Spleen (tissue), 11 donors: ENCODE data around the gene DNM1. TPM values are rescaled to one million over a fixed set of nuclear protein-coding genes. Genes with fewer than 3 reads are reported as not detected.

ENCODE experiments used
- DNase-seq: peaks from one replicate; pipeline ENCODE4 v3.0.0-alpha.2; 2020
- H3K27ac ChIP-seq, 8 donors: fragments of 200-600 bp; sonication (generic) in 7 of 8; 1 replicate in 4 of 8; 2 replicates in 4 of 8; pipeline versions ENCODE4 v1.5.0 to v1.8.0; 2016 to 2021; ENCODE audit warnings: inconsistent platforms in 4 of 8, mild to moderate bottlenecking in 4 of 8, moderate library complexity in 1 of 8
- H3K27me3 ChIP-seq, 7 donors: fragments of 200-600 bp; sonication (generic) in 6 of 7; replicated peaks in 1 of 7; 1 replicate in 4 of 7; 2 replicates in 3 of 7; pipeline versions ENCODE4 v1.5.0 to v1.8.0; 2016 to 2021; ENCODE audit warnings: inconsistent platforms in 3 of 7, mild to moderate bottlenecking in 1 of 7
- H3K36me3 ChIP-seq, 6 donors: fragments of 200-600 bp; sonication (generic) in 5 of 6; 1 replicate in 4 of 6; 2 replicates in 2 of 6; pipeline versions ENCODE4 v1.5.0 to v1.8.0; 2016 to 2021; ENCODE audit warnings: inconsistent platforms in 2 of 6
- H3K4me1 ChIP-seq, 6 donors: fragments of 200-600 bp; sonication (generic) in 5 of 6; 1 replicate in 3 of 6; 2 replicates in 3 of 6; pipeline versions ENCODE4 v1.5.0 to v1.8.0; 2016 to 2021; ENCODE audit warnings: inconsistent platforms in 3 of 6
- H3K4me3 ChIP-seq, 8 donors: fragments of 200-600 bp; sonication (generic) in 7 of 8; 1 replicate in 4 of 8; 2 replicates in 4 of 8; pipeline versions ENCODE4 v1.5.0 to v1.8.0; 2016 to 2021; ENCODE audit warnings: inconsistent platforms in 4 of 8, mild to moderate bottlenecking in 4 of 8, moderate library complexity in 2 of 8
- H3K9me3 ChIP-seq, 8 donors: fragments of 200-600 bp; sonication (generic) in 7 of 8; 1 replicate in 4 of 8; 2 replicates in 4 of 8; pipeline versions ENCODE4 v1.5.0 to v1.8.0; 2016 to 2021; ENCODE audit warnings: inconsistent platforms in 4 of 8
- CTCF ChIP-seq, 11 experiments: fragments of 200-600 bp in 7 of 11; fragments of 450-650 bp in 4 of 11; sonication (generic) in 4 of 11; IDR thresholded peaks in 8 of 11; conservative IDR thresholded peaks in 3 of 11; 1 replicate in 7 of 11; 2 replicates in 4 of 11; pipeline versions ENCODE4 v1.4.0 to v1.8.0; 2016 to 2021; ENCODE audit warnings: antibody characterized with exemption in 11 of 11, inconsistent platforms in 4 of 11, mild to moderate bottlenecking in 1 of 11
- POLR2A ChIP-seq, 3 donors: fragments of 450-650 bp; IDR thresholded peaks; one replicate each; pipeline ENCODE4 v1.5.1; 2017; ENCODE audit warnings: antibody characterized with exemption in 3 of 3, mild to moderate bottlenecking in 1 of 3
- POLR2AphosphoS5 ChIP-seq, 3 donors: sonication (generic); formaldehyde crosslinking; IDR thresholded peaks; one replicate each; pipeline ENCODE4 v1.5.1; 2017; ENCODE audit warnings: antibody characterized with exemption in 3 of 3
- WGBS, 5 donors: extraction: QIAGEN DNeasy Blood & Tissue Kit in 3 of 5; methylation state at CpG; one replicate each; pipeline versions ENCODE4 v1.1.5 to v1.1.7; 2013 to 2018; 5-methylcytosine and 5-hydroxymethylcytosine counted together
- intact Hi-C: fragments of 100-400 bp; cut with DNase I; formaldehyde crosslinking; loops from one replicate; pipeline ENCODE4 v1.15.0; 2023; ENCODE audit warnings: low total_unique reads
- polyA plus RNA-seq, 3 donors: library from polyadenylated mRNA; stranded (reverse); fragments of 200-250 nt; gene quantifications; one replicate each; pipeline ENCODE4 v1.2.1, GENCODE V29; 2013
- total RNA-seq, 7 donors: library from RNA; depleted of rRNA in 3 of 7; stranded (reverse); fragments of >200 nt in 3 of 7; fragmentation: NEBNext Ultra II Directional in 4 of 7; extraction: Animal tissue kit (Norgen Biotek cat#: 25700) in 4 of 7; gene quantifications; one replicate each; pipeline versions ENCODE4 v1.1.0 to v1.2.1, GENCODE V29; 2016 to 2021
- donor health status: healthy with polysubstance abuse.
- donor health status: DM: no; HTN: no; CAD: no; lungs with moderate emphysema.
- donor health status: DM: no; HTN: no; CAD: no.
- donor health status: Bipolar disorder and iron deficiency.
- donor health status: healthy.
- donor health status: DM: no; HTN: no; CAD: no.
- donor health status: DM: yes; HTN: yes; CAD: no.

DNM1 gene
- total and polyA plus RNA-seq, 10 donors: 0.42 to 3.6 (median 1.6) TPM

- WGBS, 5 donors: 89 to 100% (median 97%) methylated on average over 2 of the region's 2 CpGs
- Histone ChIP-seq H3K27ac (no peak overlapping the region), H3K36me3 (peaks cover 6 to 97% (median 70%) of the 10 kb centered on the region in 6 donors), H3K9me3 (peaks cover 0 to 8% (median 0%) of the 10 kb centered on the region in 8 donors), H3K4me3 (no peak overlapping the region), H3K4me1 (peaks cover 0 to 15% (median 2%) of the 10 kb centered on the region in 6 donors), H3K27me3 (no peaks in the 10 kb centered on the region)
- no peak for DNase-seq
- TF ChIP-seq POLR2A (IDR thresholded peaks at IDR 0.05) (no peak), POLR2AphosphoS5 (IDR thresholded peaks at IDR 0.05) (no peak), CTCF (IDR thresholded peaks at IDR 0.05 in 8 of 11, conservative IDR thresholded peaks at IDR 0.05 in 3 of 11) (no peak)
- intact Hi-C loops: no loop called here
Measured at GRCh38 chr9:128175726-128176125, 27.5 kb upstream of the DNM1 start.

DNA sequence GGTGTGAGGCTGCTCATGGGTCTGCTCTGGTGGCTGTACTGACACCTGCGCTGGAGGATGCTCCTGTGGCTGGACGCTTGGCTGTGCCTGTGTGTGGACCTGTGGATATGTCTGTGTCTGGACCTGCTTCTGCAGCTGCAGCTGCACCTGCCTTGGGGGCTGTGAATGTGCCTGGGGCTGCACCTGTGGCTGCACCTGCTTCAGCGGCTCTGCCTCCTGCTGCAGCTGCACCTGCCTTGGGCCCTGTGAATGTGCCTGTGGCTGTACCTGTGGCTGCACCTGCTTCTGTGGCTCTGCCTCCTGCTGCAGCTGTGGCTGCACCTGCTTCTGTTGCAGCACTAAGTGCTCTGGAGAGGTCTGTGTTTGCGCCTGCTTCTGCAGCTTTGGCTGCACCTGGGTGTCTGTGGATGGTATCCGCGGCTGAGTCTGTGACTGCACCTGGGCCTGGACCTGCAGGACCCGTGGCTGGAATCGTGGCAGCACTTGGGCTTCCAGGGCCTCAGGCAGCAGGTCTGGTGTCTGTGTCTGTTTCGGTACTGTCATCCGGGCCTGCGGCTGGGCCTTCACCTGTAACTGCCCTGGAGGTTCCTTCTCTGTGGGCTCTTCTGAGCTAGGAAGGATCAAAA lies 24.3 kb upstream of the DNM1 start:
- intact Hi-C loops: no loop called here
- Histone ChIP-seq H3K36me3 (peaks cover 6 to 95% (median 83%) of the 10 kb centered on the region in 6 donors), H3K27ac (no peak overlapping the region), H3K27me3 (no peaks in the 10 kb centered on the region), H3K4me3 (no peak overlapping the region), H3K4me1 (peaks cover 0 to 15% (median 2%) of the 10 kb centered on the region in 6 donors), H3K9me3 (peaks cover 0 to 8% (median 0%) of the 10 kb centered on the region in 8 donors)
- 79 to 100% (median 98%) methylated on average over 2 to 11 of the region's 11 CpGs for WGBS, 5 donors
- no peak for DNase-seq
- TF ChIP-seq CTCF (IDR thresholded peaks at IDR 0.05 in 8 of 11, conservative IDR thresholded peaks at IDR 0.05 in 3 of 11): no peak
- TF ChIP-seq POLR2AphosphoS5 (IDR thresholded peaks at IDR 0.05): peak in 1 of 3 donors; percentile 47
- no peak for TF ChIP-seq POLR2A (IDR thresholded peaks at IDR 0.05)

GRCh38 chr9:128180001-128180400 lies 23.2 kb upstream of the DNM1 start:
- H3K36me3 ChIP-seq: peaks cover 6 to 95% (median 84%) of the 10 kb centered on the region in 6 donors
- no peak for DNase-seq
- H3K27ac ChIP-seq: no peak overlapping the region
- TF ChIP-seq CTCF (IDR thresholded peaks at IDR 0.05 in 8 of 11, conservative IDR thresholded peaks at IDR 0.05 in 3 of 11) (no peak), POLR2AphosphoS5 (IDR thresholded peaks at IDR 0.05) (no peak), POLR2A (IDR thresholded peaks at IDR 0.05) (no peak)
- peaks cover 0 to 15% (median 2%) of the 10 kb centered on the region in 6 donors for H3K4me1 ChIP-seq
- intact Hi-C loops: no loop called here
- H3K27me3 ChIP-seq: no peaks in the 10 kb centered on the region
- no peak overlapping the region for H3K4me3 ChIP-seq
- 89 to 99% (median 97%) methylated on average over 8 of the region's 8 CpGs for WGBS, 5 donors
- H3K9me3 ChIP-seq: peaks cover 0 to 8% (median 0%) of the 10 kb centered on the region in 8 donors

GRCh38 chr9:128180447-128180846 lies 22.7 kb upstream of the DNM1 start:
- peaks cover 6 to 95% (median 84%) of the 10 kb centered on the region in 6 donors for H3K36me3 ChIP-seq
- intact Hi-C loops: no loop called here
- whole genome bisulfite sequencing, 5 donors: 96 to 98% (median 97%) methylated on average over 8 of the region's 8 CpGs

More at GRCh38 chr9:128180447-128180846, 22.7 kb upstream of the DNM1 start:
- DNase-seq: no peak
- TF ChIP-seq CTCF (IDR thresholded peaks at IDR 0.05 in 8 of 11, conservative IDR thresholded peaks at IDR 0.05 in 3 of 11): no peak
- TF ChIP-seq POLR2AphosphoS5 (IDR thresholded peaks at IDR 0.05): no peak
- TF ChIP-seq POLR2A (IDR thresholded peaks at IDR 0.05): no peak
- H3K4me3 ChIP-seq: no peak overlapping the region
- H3K9me3 ChIP-seq: peaks cover 0 to 8% (median 0%) of the 10 kb centered on the region in 8 donors
- no peak overlapping the region for H3K27ac ChIP-seq
- peaks cover 0 to 15% (median 2%) of the 10 kb centered on the region in 6 donors for H3K4me1 ChIP-seq
- no peaks in the 10 kb centered on the region for H3K27me3 ChIP-seq
